GM21381 (cell line): ENCODE measurements around the gene CAPN5.
"Not testable (repeated sequence)": the region's sequence is repeated elsewhere in the genome, so short reads cannot be mapped to it uniquely, and the experiment has no call there.

ENCODE experiments used
- ATAC-seq: cut with Tn5 transposase; IDR thresholded peaks from one replicate; pipeline ENCODE4 v1.9.1; 2021; ENCODE audit warnings: mild to moderate bottlenecking, moderate library complexity; ENCODE audit not compliant: unreplicated experiment

CAPN5 gene

GRCh38 chr11:77066229-77067042 lies at the start of gene CAPN5:
CAPN5 (plus strand) TSS chr11:77066971; CDS start chr11:77084887, 17,916 bp downstream.
- ATAC-seq = peak; percentile 88

GRCh38 chr11:77018396-77018924 lies 48.3 kb upstream of the CAPN5 start:
- not testable (repeated sequence) for ATAC-seq

GRCh38 chr11:77019976-77020595 lies 46.7 kb upstream of the CAPN5 start:
- ATAC-seq = no peak

DNA sequence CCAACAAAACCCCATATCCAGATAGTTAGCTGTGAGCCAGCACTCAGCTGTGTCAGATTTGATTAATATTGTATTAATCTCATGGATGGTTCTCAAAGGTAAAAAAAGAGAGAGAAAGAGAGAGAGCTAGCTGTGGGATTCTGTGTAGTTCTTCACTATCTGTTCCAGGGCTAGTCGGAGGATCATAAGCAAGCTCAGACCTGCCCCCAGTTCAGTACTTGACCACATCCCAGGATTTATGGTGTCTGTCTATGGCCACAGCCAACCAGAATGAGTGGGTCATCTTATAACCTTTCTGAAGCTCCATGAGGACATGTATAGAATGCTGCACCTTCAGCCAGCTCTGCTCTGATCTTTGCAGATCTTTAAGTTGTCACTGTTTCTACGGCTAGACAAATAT lies 46.0 kb upstream of the CAPN5 start:
- no peak for ATAC-seq

- ATAC-seq = no peak
These were observed 42.0 kb upstream of the CAPN5 start for GRCh38 chr11:77024745-77025144.

GRCh38 chr11:77026221-77026620 lies 40.5 kb upstream of the CAPN5 start:
- no peak for ATAC-seq

DNA sequence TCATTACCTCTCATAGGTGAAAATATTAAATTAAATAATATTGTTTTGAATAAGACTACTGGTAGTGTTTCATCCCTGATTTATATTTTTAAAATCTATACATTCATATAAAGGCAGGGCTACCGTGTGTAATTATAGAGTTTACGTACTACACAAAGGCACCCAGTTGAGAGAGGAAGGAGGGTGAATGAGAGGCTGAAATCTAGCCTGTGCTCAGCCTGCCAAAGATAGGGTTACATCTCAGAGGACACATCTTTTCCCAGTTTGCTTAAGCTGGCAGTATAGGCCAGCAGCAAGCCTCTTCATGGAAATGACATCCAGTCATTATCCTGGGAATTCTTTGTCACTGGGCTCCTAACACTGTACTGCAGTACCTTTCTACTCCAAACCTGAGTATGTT lies 40.0 kb upstream of the CAPN5 start:
- no peak for ATAC-seq

GRCh38 chr11:77027275-77027674 lies 39.5 kb upstream of the CAPN5 start:
- no peak for ATAC-seq

DNA sequence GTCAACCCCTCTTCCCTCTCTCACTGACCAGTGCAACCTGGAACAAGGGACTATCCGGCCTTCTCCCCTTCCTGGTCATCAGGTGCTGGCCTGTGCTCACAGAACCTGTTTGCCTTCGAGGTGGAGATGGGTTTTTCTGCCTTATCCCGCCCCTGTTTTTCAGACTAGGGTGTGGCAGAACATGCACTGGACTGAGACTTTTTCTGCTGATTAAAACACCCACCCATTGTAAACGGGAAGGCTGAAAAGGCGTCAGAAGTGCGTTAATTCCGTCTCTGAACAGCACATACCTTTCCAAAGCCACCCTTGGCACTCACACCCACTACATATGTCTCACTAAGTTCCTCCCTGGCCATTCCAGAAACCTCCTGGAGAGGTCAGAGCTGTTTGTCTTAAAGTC lies 36.9 kb upstream of the CAPN5 start:
- no peak for ATAC-seq

GRCh38 chr11:77030834-77031414 lies 35.8 kb upstream of the CAPN5 start:
- ATAC-seq = no peak

GRCh38 chr11:77031599-77031998 lies 35.2 kb upstream of the CAPN5 start:
- no peak for ATAC-seq

DNA sequence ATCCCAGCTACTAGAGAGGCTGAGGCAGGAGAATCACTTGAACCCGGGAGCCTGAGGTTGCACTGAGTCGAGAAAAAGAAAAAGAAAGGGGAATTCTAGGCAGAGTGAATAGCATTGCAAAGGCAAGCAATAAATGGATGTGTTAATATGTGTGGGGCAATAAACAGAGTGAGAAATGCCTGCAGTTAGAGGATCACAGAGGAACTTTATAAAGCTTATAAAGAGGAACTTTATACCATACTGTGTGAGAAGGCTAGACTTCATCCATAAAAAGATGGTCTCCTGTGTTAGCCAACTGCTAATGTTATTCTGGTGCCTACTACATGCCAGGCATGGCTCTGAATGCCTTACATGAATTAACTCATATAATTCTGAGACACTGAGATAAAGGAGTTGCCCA lies 31.7 kb upstream of the CAPN5 start:
- no peak for ATAC-seq

DNA sequence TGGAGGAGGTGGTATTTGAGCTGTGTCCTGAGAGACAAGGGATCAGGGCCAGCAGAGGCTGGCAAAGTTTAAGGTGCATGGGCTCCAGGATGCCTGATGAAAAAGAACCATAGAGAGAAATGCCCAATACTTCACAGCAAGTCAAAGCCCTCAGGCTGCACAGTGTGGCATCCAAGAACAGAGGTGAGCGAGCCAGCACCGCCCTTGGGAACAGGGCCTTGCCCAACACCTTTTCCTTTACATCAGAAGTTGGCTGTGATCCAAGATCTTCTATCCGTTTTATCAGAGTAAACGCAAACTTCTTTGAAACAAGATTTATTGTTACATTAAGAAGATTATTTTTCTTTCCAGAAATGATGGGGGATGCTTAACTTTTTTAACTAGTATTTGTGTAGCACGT lies 31.2 kb upstream of the CAPN5 start:
- no peak for ATAC-seq

DNA sequence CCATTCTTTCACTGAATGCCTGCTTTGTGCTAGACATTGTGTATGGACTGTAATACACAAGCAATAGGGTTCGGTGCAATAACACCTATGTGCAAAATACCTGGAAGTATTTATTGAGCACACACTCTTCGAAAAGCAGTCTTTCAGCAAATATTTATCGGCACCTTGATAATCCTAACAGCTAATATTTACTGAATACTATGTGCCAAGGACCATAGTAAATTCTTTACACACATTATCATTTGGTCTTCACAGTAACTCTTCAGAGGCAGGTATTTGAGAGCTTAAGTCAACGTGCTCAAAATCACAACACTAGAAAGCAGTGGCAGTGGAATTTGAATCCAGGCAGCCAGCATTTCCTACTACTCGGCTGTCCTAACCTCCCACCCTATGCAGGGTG lies 30.4 kb upstream of the CAPN5 start:
- ATAC-seq = no peak

DNA sequence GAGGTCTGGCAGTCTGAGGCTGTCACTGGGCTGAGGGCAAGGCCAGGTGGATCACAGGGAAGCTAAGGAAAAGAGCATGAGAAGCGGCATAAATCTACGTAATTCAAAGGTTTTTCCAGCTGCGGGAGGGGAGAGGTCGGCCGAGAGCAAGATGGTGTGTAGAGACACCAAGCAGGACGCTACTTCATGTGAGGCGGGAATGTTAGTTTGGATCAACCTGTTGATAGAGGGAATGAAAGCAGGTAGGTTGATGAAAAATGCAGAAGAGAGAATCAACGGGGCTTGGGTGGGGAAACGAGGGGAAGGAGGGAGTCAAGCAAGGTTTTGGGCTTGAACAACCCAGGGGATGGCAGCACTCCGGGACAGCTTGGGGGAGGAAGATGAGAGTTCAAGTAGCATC lies 29.7 kb upstream of the CAPN5 start:
- no peak for ATAC-seq

- no peak for ATAC-seq
These were observed 28.5 kb upstream of the CAPN5 start for GRCh38 chr11:77038029-77038824.

DNA sequence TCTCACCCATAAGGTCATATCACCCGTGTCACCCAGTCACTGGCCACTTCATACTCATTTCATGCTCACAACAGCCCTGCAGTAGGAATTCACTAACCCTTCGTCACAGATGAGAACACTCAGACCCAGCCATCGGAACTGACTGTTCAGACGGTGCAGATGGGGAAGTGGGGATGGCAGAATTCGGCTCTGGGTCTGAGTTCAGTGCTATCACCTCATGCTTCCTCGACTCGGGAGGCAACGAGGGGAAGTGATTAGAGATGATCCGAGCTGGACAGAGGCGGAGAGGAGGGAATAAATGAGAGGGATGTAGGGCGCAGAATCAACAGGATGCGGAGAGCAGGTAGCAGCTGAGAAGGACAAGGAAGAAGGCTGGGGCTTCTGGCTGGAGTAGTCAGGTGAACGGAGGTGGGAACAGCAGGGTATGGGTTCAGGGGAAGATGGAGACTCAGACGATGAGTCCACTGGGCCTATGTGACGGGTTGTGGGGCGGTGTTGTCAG lies 27.9 kb upstream of the CAPN5 start:
- no peak for ATAC-seq

DNA sequence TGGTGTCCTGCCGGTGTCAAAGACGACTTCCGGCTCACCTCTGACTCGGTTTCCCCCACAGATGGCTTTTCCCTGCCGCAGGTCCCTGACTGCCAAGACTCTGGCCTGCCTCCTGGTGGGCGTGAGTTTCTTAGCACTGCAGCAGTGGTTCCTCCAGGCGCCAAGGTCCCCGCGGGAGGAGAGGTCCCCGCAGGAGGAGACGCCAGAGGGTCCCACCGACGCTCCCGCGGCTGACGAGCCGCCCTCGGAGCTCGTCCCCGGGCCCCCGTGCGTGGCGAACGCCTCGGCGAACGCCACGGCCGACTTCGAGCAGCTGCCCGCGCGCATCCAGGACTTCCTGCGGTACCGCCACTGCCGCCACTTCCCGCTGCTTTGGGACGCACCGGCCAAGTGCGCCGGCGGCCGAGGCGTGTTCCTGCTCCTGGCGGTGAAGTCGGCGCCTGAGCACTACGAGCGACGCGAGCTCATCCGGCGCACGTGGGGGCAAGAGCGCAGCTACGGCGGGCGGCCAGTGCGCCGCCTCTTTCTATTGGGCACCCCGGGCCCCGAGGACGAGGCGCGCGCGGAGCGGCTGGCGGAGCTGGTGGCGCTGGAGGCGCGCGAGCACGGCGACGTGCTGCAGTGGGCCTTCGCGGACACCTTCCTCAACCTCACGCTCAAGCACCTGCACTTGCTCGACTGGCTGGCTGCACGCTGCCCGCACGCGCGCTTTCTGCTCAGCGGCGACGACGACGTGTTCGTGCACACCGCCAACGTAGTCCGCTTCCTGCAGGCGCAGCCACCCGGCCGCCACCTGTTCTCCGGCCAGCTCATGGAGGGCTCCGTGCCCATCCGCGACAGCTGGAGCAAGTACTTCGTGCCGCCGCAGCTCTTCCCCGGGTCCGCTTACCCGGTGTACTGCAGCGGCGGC lies 27.0 kb upstream of the CAPN5 start:
- no peak for ATAC-seq

GRCh38 chr11:77040401-77040777 lies 26.4 kb upstream of the CAPN5 start:
- ATAC-seq = no peak

- no peak for ATAC-seq
These were observed 25.9 kb upstream of the CAPN5 start for GRCh38 chr11:77040889-77041288.
